Measurements from ENCODE around the gene SLCO4A1.

SLCO4A1 gene

DNA sequence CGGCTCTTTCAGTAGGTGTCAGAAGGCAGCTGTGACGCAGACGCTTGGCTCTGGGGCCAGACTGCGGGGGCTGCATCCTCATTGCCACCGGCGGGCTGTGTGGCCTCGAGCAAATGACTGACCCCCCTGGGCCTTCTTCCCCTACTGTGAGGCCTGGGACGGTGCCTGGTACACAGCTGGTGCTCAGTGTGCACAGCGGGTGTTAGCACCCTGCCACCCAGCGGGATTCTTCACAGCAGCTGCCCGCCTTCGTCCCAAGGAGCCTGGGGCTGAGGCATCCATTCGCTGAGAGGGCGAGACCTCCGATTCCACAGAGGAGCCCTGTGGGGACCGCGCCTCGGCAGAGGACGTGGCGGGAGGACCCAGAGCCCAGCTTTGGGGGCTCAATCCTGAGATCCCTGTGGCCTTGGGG lies 10.6 kb downstream of the SLCO4A1 start:
- DNase-seq: no peak

DNA sequence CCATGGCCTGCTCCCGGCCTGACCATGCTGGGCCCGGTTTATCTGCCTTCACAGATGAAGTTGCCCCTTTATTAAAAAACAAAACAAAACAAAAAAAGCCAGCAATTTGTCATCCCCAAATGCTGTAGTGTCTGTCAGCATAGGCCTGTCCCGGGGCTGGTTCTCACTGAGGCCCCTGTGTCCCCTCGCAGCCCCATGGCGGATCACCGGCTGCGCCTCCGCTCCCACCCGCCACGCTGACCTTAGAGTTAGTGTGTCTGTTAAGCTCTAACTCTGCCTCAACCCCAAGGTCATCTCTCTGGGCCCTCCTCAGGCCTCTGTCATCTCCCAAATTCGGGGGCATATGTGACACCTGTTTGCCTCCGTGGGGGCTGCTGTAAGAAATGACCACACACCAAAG lies 11.1 kb downstream of the SLCO4A1 start:
- DNase-seq: no peak

DNA sequence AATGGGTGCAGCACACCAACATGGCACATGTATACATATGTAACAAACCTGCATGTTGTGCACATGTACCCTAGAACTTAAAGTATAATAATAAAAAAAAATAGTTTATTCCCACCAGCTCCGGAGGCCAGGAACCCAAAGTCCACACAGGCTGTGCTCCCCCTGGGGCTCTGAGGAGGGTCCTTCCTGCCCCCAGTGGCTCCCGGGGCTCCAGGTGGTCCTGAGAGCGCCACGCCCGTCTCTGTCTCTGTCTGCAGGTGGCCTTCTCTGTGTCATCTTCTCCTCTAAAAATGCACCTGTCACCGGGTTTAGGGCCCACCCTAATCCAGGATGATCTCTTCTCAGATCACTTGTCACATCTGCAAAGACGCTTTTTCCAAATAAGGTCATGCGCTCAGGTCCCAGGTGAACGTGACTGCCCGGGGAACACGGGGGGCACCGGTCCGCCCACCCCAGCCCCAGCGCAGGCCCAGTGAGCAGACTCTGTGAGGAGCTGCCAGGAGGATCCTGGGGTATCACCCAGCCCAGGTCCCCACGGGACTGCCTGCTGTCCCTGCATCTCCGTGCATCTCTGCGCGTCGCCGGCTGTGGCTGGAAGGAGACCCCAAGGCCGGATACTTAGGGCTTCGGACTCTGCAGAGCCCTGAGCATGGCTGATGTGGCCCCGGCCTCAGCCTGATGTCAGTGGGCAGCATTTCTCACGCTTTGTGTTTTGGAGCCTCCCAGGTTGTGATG lies 11.8 kb downstream of the SLCO4A1 start:
- DNase-seq: no peak

GRCh38 chr20:62655282-62656196 lies 13.2 kb downstream of the SLCO4A1 start:
- DNase-seq: no peak

DNA sequence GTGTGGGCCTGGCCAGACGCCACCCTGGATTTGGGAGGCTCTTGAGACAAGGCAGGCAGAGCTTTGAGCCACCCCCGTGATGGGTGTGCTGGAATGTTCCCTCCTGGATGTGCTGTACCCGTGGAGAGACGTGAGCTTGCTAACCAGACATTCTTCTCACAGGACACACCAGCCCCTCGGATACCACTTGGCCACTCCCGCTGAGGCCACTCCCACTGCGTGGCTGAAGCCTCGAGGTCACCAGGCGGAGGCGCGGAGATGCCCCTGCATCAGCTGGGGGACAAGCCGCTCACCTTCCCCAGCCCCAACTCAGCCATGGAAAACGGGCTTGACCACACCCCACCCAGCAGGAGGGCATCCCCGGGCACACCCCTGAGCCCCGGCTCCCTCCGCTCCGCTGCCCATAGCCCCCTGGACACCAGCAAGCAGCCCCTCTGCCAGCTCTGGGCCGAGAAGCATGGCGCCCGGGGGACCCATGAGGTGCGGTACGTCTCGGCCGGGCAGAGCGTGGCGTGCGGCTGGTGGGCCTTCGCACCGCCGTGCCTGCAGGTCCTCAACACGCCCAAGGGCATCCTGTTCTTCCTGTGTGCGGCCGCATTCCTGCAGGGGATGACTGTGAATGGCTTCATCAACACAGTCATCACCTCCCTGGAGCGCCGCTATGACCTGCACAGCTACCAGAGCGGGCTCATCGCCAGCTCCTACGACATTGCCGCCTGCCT lies 14.1 kb downstream of the SLCO4A1 start:
- no peak for DNase-seq

DNA sequence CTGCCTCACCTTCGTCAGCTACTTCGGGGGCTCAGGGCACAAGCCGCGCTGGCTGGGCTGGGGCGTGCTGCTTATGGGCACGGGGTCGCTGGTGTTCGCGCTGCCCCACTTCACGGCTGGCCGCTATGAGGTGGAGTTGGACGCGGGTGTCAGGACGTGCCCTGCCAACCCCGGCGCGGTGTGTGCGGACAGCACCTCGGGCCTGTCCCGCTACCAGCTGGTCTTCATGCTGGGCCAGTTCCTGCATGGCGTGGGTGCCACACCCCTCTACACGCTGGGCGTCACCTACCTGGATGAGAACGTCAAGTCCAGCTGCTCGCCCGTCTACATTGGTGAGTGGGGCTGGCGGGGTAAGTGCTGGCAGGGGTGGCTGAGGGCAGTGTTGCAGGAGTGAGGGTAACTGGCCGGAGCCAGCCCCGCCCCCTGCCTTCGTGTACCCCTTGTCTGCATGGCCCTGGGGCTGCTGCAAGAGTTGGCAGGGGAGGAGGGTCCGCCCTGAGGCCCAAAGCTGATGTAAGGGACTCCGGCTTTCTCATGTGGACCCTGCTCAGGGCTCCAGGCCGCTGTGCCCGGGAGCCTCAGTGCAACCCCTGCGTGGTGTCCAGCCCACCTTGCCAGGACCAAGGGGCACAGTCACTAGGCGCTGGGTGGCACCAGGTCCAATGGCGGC lies 14.8 kb downstream of the SLCO4A1 start:
- DNase-seq: no peak

DNA sequence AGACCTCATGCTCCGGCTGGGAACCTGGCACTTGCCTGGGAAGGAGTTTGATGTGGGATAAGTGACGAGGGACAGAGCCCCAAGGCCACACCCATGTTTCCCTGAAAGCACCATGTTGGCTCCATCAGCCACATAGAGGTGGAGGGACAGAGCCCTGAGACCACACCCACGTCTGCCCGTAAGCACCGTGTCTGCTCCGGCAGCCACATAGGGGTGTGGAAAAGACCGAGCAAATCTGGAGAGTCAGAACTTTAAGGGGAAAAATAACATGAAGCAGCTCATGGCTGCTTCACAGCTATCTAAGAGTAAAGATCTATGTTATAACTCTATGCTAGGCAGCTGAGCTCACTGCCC lies 15.3 kb downstream of the SLCO4A1 start:
- DNase-seq: no peak

GRCh38 chr20:62657956-62658355 lies 15.7 kb downstream of the SLCO4A1 start:
- DNase-seq: no peak

GRCh38 chr20:62658593-62659178 lies 16.4 kb downstream of the SLCO4A1 start:
- DNase-seq: no peak

- no peak for DNase-seq
Measured at GRCh38 chr20:62659488-62660239, 17.4 kb downstream of the SLCO4A1 start.

DNA sequence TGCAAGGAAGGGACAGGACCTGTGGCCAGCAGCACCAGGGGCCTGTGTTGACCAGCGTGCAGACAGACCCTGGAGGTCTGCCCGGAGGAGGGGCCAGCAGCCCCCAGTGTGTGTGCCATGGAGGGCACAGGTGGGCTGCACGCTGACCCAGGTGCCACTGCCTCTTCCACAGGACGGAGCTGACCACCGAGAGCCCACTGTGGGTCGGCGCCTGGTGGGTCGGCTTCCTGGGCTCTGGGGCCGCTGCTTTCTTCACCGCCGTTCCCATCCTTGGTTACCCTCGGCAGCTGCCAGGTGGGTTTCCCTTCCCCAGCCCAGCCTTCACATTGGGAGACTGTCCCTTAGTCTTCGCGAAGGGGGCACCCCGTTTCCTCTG lies 17.9 kb downstream of the SLCO4A1 start:
- no peak for DNase-seq

DNA sequence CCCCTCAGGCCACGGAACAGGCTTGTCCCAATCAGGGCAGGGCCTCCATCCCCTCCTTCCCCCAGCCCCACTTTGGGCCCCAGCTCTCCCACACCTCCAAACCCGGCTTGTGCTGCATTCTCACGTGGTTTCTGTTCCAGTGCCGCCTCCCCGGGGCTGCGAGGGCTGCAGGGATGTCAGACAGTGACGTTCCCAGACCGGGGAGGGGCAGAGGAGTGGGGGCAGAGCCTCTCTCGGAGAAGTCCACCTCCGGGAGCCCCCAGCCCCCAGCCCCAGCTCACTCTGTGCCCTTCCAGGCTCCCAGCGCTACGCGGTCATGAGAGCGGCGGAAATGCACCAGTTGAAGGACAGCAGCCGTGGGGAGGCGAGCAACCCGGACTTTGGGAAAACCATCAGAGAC lies 18.5 kb downstream of the SLCO4A1 start:
- DNase-seq: no peak

- DNase-seq: no peak
Measured at GRCh38 chr20:62661647-62662046, 19.3 kb downstream of the SLCO4A1 start.

DNA sequence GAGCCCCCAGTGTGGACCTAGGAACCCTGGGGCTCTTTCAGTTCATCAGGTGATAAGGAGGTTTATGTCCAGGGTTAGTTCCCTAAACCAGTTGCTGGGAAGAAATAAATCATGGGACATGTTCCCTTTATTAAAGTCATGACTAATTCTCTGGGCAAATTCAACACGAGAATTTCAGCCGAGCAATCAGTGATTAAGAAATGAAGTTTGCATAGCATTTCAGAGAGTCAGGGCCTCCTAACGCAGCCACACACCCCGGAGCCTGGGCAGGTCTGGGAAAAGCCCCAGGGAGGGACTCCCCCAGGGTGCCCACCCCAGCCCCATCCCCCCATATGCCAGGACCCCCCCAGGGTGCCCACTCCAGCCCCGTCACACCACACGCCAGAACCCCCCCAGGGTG lies 20.1 kb downstream of the SLCO4A1 start:
- no peak for DNase-seq

DNA sequence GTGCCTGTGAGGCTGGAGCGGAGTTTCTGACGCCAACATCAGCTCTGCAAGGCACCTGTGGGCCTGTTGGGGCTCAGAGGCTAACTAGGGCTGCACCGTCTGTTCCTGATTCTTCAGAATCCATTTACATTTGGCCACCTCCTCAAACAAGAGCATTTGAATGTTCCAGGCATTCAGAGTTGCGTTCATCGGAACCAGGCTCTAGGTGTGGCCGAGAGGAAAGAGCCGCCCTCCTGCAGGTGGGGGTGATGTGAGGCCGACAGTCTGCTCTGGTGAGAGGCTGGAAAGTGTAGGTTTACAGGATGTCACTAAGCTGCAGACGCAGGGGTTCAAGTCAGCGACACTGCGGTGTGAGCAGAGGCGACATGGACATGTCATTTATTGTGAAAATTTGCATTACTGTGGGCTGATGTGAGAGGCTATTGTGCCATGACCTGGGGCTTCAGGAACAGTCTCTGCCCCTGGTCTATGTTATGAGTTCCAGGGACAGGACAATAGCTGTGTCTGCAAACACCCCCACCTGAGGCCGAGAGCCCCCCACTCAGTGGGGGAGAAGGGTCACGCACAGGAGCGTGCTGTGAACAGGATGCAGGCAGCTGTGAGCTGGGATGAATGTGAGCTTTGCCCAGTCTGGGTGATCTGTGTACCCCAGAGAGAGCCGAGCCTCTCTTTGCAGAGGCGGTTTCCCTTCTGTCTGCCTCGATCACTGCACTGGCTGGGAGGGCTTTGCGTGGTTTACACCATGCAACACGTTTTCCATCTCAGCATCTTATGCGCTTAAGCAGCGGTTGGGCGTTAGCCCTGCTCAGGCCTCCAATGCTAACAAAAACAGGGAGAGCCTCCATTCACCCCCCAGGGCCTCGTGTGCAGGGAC lies 21.1 kb downstream of the SLCO4A1 start:
- DNase-seq: no peak

- DNase-seq: no peak
Measured at GRCh38 chr20:62664019-62664971, 22.0 kb downstream of the SLCO4A1 start.

- DNase-seq: no peak
Measured at GRCh38 chr20:62665153-62665754, 23.0 kb downstream of the SLCO4A1 start.

DNA sequence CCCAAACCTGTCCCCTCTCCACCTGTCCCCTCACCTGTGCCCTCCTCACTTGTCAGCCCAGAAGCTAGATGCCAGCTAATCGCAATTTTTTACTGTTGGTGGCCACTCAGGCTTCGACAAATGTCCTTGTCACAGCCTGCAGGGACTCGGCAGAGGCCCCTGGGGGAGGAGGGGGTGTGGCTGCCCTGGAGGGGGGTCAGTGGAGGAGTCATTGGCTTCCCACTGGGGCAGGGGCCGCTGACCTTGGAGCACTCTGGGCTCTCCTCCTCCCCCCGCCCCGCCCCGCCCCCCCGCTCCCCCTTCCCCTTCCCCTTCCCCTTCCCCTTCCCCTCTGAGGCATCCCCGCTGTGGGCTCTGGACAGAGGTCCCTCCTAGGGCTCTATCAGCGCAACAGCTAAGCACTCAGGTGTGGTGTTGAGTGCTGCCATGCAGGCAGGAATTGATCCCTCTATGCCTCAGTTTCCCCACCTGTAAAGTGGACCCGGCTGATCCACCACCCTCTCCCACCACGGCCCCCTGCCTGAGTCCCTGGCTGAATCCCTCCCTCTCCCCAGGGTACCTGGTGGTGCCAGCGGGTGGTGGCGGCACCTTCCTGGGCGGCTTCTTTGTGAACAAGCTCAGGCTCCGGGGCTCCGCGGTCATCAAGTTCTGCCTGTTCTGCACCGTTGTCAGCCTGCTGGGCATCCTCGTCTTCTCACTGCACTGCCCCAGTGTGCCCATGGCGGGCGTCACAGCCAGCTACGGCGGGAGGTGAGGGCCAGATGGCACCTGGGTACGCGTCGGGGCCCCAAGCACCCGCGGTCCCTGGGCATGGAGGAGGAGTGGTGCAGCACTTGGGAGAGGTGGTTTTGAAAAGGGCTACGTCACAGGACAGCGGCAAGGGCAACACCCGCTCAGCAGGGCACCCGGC lies 23.8 kb downstream of the SLCO4A1 start:
- DNase-seq: no peak
